Brain microvascular endothelial cell (primary cell): ENCODE results near the gene SNTN.

Source experiments
- DNase-seq: peaks from one replicate; pipeline ENCODE4 v3.0.0-alpha.2; 2020
- H3K27ac ChIP-seq: fragments of 250-450 bp; sonication (Bioruptor Pico); 2 replicates; pipeline ENCODE4 v1.5.1; 2020; ENCODE audit warnings: mild to moderate bottlenecking, moderate library complexity
- H3K27me3 ChIP-seq: fragments of 250-450 bp; sonication (Bioruptor Pico); replicated peaks from 2 replicates; pipeline ENCODE4 v1.5.1; 2020; ENCODE audit warnings: mild to moderate bottlenecking
- H3K36me3 ChIP-seq: fragments of 250-450 bp; sonication (Bioruptor Pico); replicated peaks from 2 replicates; pipeline ENCODE4 v1.5.1; 2020; ENCODE audit warnings: mild to moderate bottlenecking
- H3K4me3 ChIP-seq: 2 replicates; pipeline ENCODE4 v1.5.1; 2011; ENCODE audit warnings: low read depth, mild to moderate bottlenecking, control low read depth, low read length, moderate library complexity
- in situ Hi-C: cut with HindIII; loops from 2 replicates; pipeline ENCODE4 v1.10.0; 2017; ENCODE audit warnings: low sequenced_read_pairs, low pct_ligation_motif_present
- TF ChIP-seq, protein P1 (sequence below): IDR thresholded peaks from 2 replicates; pipeline ENCODE4 v1.5.1; 2011; ENCODE audit warnings: low read depth, mild to moderate bottlenecking, moderate library complexity, low read length, control low read depth, inconsistent platforms; ENCODE audit errors: missing control alignments

The SNTN gene

DNA sequence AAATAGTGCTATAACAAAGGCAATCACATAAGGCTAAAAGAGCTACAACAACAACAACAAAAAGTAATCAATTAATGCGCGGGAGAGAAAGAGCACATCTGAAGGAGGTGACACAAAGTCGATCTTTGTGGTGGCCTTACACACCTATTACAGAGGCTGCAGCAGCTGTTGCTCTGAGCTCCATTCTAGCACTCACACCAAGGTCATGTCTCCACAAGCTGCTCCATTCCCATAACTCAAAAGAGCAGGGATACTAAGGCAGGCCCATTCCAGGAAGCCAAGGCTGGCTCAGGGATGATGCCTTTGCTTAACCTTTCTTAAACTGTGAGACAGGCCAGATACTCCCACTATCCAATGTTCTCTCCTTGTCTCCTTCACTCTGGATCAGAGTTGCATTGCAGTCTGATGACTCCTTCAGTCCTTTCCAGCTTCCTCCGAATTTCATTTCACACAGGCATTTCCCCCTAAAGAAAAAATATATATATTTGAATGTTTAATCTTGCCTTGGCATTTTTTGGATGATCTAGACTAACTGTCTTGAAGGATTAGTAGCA, 52.7 kb downstream of the SNTN start:
- in situ Hi-C loops: no loop called here
- TF ChIP-seq, protein P1, sequence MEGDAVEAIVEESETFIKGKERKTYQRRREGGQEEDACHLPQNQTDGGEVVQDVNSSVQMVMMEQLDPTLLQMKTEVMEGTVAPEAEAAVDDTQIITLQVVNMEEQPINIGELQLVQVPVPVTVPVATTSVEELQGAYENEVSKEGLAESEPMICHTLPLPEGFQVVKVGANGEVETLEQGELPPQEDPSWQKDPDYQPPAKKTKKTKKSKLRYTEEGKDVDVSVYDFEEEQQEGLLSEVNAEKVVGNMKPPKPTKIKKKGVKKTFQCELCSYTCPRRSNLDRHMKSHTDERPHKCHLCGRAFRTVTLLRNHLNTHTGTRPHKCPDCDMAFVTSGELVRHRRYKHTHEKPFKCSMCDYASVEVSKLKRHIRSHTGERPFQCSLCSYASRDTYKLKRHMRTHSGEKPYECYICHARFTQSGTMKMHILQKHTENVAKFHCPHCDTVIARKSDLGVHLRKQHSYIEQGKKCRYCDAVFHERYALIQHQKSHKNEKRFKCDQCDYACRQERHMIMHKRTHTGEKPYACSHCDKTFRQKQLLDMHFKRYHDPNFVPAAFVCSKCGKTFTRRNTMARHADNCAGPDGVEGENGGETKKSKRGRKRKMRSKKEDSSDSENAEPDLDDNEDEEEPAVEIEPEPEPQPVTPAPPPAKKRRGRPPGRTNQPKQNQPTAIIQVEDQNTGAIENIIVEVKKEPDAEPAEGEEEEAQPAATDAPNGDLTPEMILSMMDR: no peak
- Histone ChIP-seq H3K27me3 (no peaks in the 10 kb centered on the region), H3K36me3 (no peaks in the 10 kb centered on the region), H3K27ac (no peak overlapping the region), H3K4me3 (no peak overlapping the region)
- DNase-seq: no peak

DNA sequence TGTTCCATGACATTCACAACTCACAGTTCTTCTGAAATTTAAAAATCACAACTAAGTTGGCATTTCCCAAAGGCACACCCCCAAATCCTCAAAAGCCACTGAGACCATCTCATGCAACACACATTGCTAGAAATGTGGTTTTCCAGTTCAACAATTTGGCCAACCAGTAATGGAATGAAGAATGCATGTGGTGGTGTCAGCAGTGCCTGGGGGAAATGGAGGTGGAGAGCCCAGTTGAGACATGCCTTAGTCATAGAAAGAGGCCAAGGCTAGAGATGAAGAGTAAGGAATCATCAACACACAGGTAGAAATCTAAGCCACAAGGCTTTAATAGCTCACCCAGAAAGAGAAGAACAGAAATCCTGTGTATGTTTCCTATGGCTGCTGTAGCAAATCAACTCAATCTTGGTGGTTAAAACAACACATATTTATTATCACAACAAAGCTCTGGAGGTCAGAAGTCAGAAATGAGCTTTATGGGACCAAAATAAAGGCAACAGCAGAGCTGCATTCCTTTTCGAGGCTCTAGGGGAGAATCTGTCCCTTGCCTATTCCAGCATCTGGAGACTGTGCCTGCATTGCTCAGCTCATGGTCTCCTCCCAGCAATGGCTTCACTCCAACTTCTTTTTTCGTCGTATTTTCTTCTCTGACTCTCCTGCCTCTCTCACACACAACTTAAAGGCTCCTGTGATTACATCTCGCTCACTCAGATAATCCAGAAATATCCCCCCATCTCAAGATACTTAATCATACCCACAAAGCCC, 54.0 kb downstream of the SNTN start:
- in situ Hi-C loops: no loop called here
- TF ChIP-seq, protein P1: no peak
- no peak for DNase-seq
- Histone ChIP-seq H3K36me3 (no peaks in the 10 kb centered on the region), H3K27me3 (no peaks in the 10 kb centered on the region), H3K4me3 (no peak overlapping the region), H3K27ac (no peak overlapping the region)

GRCh38 chr3:63707731-63708130, 55.3 kb downstream of the SNTN start:
- no peak overlapping the region for H3K27ac ChIP-seq
- no peak for DNase-seq
- H3K4me3 ChIP-seq: no peak overlapping the region
- no peaks in the 10 kb centered on the region for H3K27me3 ChIP-seq
- no peaks in the 10 kb centered on the region for H3K36me3 ChIP-seq
- TF ChIP-seq, protein P1: no peak
- in situ Hi-C loops: no loop called here

GRCh38 chr3:63709576-63709975, 57.1 kb downstream of the SNTN start:
- no peak for DNase-seq
- TF ChIP-seq, protein P1: no peak
- no peak overlapping the region for H3K4me3 ChIP-seq
- H3K27me3 ChIP-seq: no peaks in the 10 kb centered on the region
- H3K27ac ChIP-seq: no peak overlapping the region
- in situ Hi-C loops: no loop called here
- H3K36me3 ChIP-seq: no peaks in the 10 kb centered on the region
